ENCODE results near the gene TIMELESS. TPM values are rescaled to one million over a fixed set of nuclear protein-coding genes. Genes with fewer than 3 reads are reported as not detected.

Gene TIMELESS
- total RNA-seq, 1 experiment from 2014 or later = 30.9 TPM

- BruUV-seq (replicated peaks) = no TSS peak
- no peak overlapping the region for H3K4me2 ChIP-seq
- H4K20me1 ChIP-seq (ENCODE audit: insufficient read depth) = no peaks in the 10 kb centered on the region
- CTCF ChIA-PET = no interaction called here
- POLR2A ChIA-PET (ENCODE audit: unreplicated experiment) = no interaction called here
- no peak for TF ChIP-seq EZH2 (IDR thresholded peaks at IDR 0.05; ENCODE audit: low read depth)
- TF ChIP-seq CTCF (conservative IDR thresholded peaks at IDR 0.05) = no peak
- H3K9me2 ChIP-seq (ENCODE audit: insufficient read depth) = no peaks in the 10 kb centered on the region
- H3K4me3 ChIP-seq = no peak overlapping the region
- no peaks in the 10 kb centered on the region for H3K4me1 ChIP-seq (replicated peaks; ENCODE audit: insufficient read depth)
- H2AFZ ChIP-seq = no peak overlapping the region
- intact Hi-C loops (cut with micrococcal nuclease; ENCODE audit: unreplicated experiment) = no loop called here
- H3K9me3 ChIP-seq (ENCODE audit: insufficient read depth, low read depth) = no peaks in the 10 kb centered on the region
- H3F3A ChIP-seq (ENCODE audit: insufficient read depth, low read depth) = 0 out of 2 replicates have a peak, but pooled peaks cover 4% of the 10 kb centered on the region
- DNase-seq = no peak
- no peaks in the 10 kb centered on the region for H3K36me3 ChIP-seq (ENCODE audit: low read depth)
- no peak overlapping the region for H3K27ac ChIP-seq
- no peaks in the 10 kb centered on the region for H3K79me2 ChIP-seq (ENCODE audit: low read depth)
- no peaks in the 10 kb centered on the region for H3K27me3 ChIP-seq (ENCODE audit: insufficient read depth, low read depth)
These were observed 82.3 kb downstream of the TIMELESS start for GRCh38 chr12:56366948-56367347.

Other genes with a start within 250 kb of the TIMELESS start
- gene RNF41, start 227.5 kb downstream of the TIMELESS start, total RNA-seq (2021) = 29.5 and 33.4 TPM in 2 replicates
- 58.2 and 68.5 TPM in 2 replicates for gene NABP2, start 225.1 kb downstream of the TIMELESS start, total RNA-seq (2021)
- 0.87 and 2.8 TPM in 2 replicates for gene SLC39A5, start 219.4 kb downstream of the TIMELESS start, total RNA-seq (2021)
- gene ANKRD52, start 191.0 kb downstream of the TIMELESS start, total RNA-seq (2021) = 59.4 and 62.8 TPM in 2 replicates
- gene COQ10A, start 182.5 kb downstream of the TIMELESS start, total RNA-seq (2021) = 6.5 and 6.9 TPM in 2 replicates
- gene CS, start 149.1 kb downstream of the TIMELESS start, total RNA-seq (2021) = 203 and 205 TPM in 2 replicates
- gene CNPY2, start 133.4 kb downstream of the TIMELESS start, total RNA-seq (2021) = 78.2 and 82.1 TPM in 2 replicates
- gene PAN2, start 115.4 kb downstream of the TIMELESS start, total RNA-seq (2021) = 78.1 and 82.8 TPM in 2 replicates
- gene IL23A, start 110.5 kb downstream of the TIMELESS start, total RNA-seq (2021) = 2.9 and 3.0 TPM in 2 replicates
- gene STAT2, start 89.3 kb downstream of the TIMELESS start, total RNA-seq (2021) = 76.6 and 80.8 TPM in 2 replicates
- gene APOF, start 86.6 kb downstream of the TIMELESS start, total RNA-seq (2021) = not detected in 2 replicates
- gene MIP, start 5.2 kb upstream of the TIMELESS start, total RNA-seq (2021) = not detected in 2 replicates
- gene SPRYD4, start 19.2 kb upstream of the TIMELESS start, total RNA-seq (2021) = 3.2 and 3.3 TPM in 2 replicates
- 1.3 and 2.9 TPM in 2 replicates for gene GLS2, start 38.7 kb upstream of the TIMELESS start, total RNA-seq (2021)
- 44.7 and 81.8 TPM in 2 replicates for gene RBMS2, start 72.4 kb upstream of the TIMELESS start, total RNA-seq (2021)
- 99.5 and 115 TPM in 2 replicates for gene BAZ2A, start 180.9 kb upstream of the TIMELESS start, total RNA-seq (2021)
- gene ATP5F1B, start 196.6 kb upstream of the TIMELESS start, total RNA-seq (2021) = 506 and 587 TPM in 2 replicates
- gene PTGES3, start 238.9 kb upstream of the TIMELESS start, total RNA-seq (2021) = 227 and 322 TPM in 2 replicates